NCI-H345 treated with DMSO at 0.1 percent for 48 hours (cell line): ENCODE results near the gene ZNF669.
A peak's percentile ranks its signal among the peaks of the same experiment; 100 is the strongest.
"Not testable (repeated sequence)": the region's sequence is repeated elsewhere in the genome, so short reads cannot be mapped to it uniquely, and the experiment has no call there.

Experiments used
- DNase-seq: peaks from one replicate; lab custom pipeline; 2025; ENCODE audit not compliant: unreplicated experiment; lab: John Stamatoyannopoulos, UW

ZNF669 gene

DNA sequence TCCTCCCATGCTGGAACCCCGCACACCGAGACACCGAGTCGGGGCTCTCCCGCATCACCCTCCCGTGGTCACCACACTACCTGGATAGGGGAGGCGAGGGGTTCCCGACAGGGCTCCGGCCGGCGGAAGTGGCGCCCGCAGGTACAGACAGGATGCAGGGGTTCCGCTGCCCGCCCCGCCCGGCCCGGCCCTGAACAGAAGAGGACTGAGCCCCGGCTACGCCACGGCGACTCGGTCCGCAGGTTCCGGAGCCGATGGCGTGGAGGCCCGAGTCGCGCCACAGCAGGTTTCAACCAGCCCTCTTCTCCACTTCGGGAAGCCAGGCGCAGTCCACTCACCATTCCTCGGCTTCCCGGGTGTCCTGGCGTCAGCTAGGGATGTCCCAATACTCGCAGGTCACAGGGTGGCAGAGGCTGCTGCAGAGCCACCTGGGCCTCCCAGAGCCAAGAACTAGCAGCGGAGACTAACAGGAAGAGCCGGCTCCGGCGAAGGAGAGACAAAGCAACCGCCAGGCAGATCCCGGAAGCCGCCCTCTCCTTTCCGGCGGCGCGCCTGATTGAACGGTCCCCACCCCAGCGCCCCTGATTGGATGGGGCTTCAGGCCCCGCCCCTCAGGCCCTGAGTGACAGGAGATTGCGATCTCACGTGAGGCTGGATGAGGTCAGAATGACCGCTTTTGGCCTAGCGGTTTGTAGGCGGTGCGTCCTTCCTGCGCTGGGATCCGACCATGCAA lies at the start of gene ZNF669:
Gene ZNF669, minus strand, starts transcription at position 498 of the 733 bp plus-strand sequence. Its CDS starts 157 bp downstream, at position 341.
- peak; percentile 92 for DNase-seq

DNA sequence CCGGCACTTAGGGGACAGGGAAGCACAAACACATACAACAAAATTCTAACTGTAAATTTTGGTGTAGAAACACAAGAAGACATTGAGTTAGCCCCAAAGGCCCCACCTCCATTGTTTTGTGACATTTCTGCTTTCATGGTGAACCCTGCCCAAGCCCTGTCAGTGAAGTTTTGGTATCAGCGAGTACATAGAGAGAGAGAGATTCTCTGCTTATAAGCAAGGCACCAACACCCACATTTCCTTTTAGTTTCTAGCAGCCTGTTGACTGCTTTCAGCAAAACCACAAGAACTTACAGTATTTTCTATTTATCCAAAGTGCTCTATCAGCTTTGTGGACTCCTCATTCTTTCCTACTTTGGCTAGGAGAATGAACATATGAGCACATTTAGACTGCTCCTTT lies 43.6 kb upstream of the ZNF669 start:
- DNase-seq = no peak

DNA sequence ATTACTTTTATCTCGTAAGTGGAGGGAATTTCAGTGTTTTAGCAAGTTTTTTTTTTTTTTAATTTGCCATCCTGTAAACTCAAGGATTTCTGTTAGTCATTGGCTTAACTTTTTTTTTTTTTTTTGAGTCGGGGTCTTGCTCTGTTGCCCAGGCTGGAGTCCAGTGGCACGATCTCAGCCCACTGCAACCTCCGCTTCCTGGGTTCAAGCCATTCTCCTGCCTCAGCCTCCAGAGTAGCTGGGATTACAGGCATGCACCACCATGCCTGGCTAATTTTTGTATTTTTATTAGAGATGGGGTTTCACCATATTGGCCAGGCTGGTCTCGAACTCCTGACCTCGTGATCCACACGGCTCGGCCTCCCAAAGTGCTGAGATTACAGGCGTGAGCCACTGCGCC lies 43.0 kb upstream of the ZNF669 start:
- not testable (repeated sequence) for DNase-seq

DNA sequence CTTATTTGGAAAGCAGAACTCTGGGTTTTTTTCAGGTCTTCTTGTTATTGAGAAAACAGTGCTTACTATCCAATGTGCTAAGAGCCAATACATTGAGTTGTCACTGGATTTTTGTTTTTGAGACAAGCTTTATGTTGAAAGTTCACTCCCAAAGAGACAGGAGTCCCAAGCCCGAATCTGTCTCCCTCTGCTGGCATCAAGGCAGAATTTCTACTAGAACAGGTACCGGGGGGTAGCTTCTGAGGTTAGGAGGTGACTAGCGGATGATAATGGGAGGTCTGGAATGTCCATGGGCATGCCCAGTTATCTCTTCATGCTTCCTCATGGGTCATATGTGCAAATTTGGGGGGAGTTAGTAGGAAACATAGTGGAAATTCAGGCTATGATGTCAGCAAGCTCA lies 42.5 kb upstream of the ZNF669 start:
- DNase-seq = no peak

DNA sequence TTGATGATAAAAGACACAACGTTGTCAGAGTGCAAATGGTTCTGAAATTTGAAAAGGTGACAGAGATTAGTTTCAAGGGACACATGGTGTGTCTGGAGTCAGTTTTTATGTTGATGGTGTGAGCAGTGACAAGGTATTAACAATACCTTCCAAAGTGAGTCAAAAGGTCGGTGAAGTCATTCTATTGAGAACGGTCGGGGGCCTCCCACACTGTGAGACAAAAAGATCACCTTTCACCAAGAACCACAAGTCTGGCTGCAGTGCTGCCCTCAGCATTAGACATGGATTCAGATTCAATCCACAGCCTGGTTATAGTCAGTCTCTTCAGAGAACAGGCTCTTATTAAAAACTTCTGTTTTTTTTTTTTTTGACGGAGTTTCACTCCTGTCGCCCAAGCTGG lies 41.1 kb upstream of the ZNF669 start:
- no peak for DNase-seq

DNA sequence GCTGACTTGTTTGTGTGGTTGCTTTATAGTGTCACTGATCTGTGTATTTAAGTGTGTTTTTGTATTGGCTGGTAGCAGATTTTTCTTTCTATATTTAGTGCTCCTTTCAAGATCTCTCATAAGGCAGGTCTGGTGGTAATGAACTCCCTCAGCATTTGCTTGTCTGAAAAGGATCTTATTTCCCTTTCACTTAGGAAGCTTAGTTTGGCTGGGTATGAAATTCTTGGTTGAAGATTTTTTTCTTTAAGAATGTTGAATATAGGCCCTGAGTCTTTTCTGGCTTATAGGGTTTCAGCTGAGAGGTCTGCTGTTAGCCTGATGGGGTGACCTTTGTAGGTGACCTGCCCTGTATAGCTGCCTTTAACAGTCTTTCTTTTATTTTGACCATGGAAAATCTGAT lies 35.4 kb upstream of the ZNF669 start:
- not testable (repeated sequence) for DNase-seq

DNA sequence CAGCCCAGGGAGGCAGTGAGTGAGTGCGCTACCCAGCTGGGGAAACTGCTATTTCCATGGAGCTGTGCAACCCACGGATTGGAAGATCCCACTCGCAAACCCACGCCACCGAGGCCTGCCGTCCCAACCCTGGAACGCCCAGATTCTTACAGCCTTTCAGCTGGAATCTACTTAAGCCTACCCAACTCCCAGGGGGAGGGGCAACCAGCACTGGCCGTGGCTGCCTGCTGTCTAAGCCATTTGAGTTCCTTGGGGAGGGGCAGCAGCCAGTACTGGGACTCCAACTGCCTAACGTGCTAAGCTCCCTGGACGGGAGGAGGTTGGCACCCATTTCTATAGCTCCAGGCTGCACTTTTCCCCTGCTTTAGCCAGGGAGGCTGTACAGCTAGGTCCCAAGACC lies 27.1 kb upstream of the ZNF669 start:
- no peak for DNase-seq

DNA sequence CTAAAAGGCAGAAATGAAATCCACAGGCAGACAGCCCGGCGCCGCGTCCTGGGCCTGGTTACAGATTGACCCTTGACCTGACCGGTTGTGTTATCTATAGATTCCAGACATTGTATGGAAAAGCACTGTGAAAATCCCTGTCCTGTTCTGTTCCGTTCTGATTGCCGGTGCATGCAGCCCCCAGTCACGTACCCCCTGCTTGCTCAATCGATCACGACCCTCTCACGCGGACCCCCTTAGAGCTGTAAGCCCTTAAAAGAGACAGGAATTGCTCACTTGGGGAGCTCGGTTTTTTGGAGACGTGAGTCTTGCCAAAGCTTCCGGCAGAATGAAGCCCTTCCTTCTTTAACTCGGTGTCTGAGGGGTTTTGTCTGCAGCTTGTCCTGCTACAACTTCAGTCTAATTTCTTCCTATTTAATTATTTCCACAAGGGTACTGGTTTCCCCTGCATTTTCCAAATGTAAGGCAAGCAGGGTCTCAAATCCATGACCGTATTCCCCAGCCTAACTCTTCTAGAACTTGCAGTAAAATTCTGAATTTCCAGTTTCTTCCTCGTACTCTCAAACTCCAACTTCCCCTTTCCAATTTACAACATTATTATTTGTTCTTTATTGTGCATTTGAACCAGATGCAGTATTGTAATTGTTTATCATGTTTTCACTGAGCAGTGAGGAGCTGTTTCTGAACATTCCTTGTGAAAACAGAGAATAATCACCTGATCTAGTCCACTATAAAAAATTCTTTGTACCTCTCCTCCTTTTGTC lies 23.5 kb upstream of the ZNF669 start:
- DNase-seq = not testable (repeated sequence)

DNA sequence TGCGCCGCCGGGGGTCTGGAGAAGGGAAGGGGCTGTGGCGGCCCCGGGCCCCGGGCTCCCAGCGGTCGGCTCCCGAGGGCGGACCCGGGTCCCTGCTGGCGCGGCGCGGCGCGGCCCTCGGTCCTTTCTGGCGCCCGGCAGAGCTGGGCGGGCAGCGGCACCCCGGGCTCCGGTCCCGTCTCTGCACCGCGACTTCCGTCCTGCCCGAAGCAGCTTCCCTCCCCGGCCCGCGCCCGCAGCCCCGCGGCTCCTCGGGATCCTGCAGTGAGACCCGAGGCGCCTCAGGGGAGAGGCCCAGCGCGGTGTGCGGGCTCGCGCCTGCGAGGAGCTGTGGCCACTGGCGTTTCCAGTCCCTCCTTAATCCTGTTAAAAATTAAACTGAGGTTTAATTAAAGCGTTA lies 22.4 kb upstream of the ZNF669 start:
- DNase-seq = not testable (repeated sequence)

DNA sequence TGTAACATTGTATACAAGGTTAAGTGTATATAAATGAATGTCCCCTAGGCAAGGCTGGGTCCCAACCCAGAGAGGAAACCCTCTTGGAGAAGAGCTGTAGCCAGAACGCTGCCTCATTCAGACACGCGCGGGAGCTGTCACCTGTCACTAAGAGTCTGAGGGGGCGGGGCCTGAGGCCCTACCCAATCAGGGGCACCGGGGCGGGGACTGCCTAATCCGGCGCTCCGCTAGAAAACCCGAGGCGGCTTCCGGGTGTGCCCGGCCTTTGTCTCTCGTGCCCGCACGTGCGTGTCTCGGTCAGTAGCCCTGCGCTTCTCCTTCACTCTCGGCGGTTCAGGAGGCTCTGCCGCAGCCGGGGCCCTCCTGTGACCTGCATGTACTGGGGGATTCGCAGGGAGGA lies 22.0 kb upstream of the ZNF669 start:
- DNase-seq = not testable (repeated sequence)

DNA sequence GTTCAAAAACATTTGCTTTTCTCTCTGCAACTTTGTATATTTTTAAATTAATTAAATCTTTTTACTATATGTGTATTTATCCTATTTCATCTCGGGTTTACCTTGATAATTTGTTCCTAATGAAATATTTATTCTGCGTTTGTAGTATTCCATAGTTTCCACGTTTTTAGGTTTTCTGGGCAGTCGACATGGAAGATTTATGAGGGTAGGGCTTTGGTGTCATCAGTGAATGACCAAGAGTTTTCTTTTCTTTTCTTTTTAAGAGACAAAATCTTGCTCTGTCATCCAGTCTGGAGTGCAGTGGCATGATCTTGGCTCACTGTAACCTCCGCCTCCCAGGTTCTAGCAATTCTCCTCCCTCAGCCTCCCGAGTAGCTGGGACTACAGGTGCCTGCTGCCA lies 17.2 kb upstream of the ZNF669 start:
- DNase-seq = no peak

DNA sequence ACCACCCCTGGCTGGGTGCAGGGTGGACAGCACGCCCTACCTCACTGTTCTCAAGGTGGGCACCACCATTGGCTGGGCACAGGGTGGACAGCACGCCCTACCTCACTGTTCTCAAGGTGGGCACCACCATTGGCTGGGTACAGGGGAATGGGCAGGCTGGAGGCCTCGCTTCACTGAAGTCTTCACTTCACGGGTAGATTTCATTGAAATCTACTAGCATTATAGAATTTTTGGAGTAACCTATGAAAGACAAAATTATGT lies 16.2 kb upstream of the ZNF669 start:
- not testable (repeated sequence) for DNase-seq

DNA sequence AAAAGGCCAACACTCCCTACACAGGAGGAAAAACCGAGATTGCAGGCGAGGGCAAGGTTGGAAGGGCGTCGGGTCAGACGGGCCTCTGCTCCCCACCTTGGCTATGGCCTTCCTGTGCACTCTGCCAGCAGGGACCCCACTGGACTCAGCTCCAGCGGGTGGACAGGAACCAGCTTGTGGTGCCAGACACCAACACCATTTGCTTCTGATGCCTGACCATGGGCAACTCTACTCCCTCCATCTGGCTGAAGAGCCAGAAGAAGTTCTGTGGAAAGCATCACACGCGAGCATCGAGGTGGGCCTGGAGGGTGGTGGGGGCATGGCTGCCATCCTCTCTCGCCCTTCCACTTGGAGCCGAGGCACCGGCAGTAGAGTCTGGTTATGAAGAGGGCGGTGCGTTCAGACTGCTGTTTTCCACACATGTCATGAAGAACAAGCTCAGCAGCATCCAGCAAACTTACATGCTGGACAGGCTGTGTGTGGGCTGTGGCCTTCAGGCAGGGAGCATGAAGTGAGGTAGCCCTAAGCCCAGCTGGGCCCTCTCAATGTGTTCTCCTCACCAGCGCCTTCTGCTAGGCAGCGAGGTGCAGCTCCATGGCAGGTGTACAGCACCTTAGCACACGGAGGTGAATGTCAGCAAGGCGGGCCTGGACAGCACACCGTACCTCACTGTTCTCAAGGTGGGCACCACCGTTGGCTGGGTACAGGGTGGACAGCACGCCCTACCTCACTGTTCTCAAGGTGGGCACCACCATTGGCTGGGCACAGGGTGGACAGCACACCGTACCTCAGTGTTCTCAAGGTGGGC lies 15.6 kb upstream of the ZNF669 start:
- no peak for DNase-seq

DNA sequence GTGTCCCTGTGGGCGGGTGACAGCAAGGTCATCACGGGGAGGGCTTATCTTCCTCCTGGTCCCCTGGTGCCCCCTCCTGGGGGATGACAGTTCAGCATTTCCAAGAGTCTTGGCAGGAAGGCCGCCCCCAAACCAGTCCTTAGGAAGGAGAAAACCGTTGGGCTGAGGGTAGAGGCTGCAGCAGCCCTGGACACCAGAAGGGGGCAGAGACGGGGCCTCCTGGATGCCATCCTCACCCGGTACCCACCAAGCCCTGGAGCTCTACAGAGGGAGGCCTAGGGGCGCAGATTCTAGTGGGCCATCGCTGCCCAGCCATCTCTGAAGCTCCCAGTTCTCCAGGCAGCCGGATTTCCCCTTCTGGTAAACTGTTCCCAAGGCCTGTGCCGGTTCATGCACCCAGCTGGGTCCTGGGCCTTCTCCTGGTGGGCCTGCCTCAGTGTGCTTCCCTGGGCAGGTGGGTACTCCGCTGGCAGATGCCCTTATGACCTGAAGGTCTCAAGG lies 14.8 kb upstream of the ZNF669 start:
- DNase-seq = peak; percentile 35

DNA sequence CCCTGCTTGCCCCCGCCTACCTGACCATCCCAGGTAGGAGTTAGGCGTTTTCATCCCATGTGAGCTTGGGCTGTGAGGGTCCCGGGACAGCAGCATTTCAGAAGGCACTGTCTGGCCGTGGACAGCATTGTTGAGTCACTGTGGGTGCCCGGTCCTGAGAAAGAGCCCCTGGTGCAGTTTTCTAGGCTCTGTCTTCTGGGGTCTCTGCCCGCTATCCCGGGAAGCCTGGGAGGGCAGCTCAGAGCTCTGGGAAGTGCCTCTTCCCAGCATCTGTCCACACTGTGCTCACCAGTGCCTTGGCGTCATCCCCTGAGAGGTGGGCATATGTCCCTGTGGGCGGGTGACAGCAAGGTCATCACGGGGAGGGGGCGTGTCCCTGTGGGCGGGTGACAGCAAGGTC lies 11.4 kb upstream of the ZNF669 start:
- DNase-seq = no peak

DNA sequence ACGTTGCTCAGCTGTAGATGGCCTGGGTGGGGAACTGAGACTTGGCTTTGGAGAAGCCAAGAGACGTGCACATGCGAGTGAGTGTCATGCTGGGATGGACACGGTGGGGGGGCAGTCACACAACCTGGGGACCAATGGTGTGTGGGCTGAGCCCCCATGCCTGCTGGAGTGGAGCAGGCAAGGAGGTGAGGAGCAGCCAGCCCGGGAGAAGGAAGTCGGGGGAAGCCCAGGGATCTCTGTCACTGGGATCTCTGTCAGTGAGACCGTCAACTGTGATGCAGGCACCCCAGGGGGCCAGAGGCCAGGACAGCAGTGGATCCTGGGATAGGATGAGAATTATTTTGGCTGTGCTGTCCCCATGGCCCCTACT lies 11.0 kb upstream of the ZNF669 start:
- no peak for DNase-seq

DNA sequence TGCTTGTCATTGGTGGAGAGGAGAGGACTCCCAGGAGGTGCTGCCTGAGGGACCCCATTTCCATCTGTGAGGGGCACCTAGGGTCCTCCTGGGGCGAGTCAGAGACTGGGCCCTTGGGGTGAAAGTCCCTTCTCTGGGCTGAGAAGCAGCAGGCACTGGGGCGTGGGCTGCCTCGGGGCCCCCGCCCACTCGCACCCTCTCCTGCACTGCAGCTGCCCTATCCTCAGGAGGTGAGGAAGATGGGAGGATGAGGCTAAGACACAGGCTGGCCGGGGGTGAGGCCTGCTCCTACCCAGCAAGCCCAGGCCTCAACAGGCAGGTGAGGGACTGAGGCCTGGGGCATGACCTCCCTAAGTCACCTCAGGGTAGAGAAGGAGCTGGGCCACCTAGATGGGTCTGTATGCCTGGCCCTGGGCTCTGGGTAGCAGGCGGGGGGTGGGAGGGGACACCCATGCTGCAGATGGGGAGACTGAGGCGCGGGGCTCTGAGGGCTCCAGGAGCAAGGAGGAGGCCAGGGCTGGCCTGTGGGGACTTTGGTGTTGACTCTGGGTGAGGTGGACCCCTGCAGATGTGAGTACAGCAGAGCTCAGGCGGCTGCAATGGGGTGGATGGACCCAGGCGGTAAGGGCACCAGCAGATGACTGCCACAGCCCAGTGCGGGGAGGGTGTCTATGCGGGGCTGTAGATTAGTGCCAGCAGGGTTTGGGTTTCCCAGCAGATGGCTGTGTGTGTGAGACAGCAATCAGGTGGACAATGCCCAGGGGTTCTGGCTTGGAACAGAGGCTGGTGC lies 10.4 kb upstream of the ZNF669 start:
- no peak for DNase-seq

DNA sequence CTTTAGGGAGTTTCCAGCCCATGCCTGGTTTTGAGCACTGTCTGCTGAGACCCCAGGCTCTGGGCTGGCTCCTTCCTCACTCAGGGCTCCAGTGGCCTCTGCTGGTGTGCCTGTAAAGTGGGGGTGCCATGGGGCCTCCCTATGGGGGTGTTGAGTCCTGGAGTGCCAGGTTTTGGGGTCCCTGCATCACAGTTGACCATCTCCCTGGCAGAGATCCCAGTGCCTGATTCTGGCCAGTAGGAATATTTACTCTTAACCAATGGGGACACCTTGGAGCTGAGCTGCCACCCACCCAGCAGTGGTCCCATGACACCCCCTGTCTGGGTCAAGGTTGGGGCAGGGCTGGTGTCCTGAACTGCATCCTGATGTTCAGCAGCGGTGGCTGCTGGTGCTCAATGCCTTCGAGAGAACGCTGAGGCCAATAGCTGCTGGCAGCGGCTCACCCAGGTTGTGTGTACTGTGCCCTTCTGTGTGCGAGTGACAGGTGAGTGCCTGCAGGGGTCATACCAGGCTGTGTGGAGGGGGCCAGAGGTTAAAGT lies 9.6 kb upstream of the ZNF669 start:
- no peak for DNase-seq

DNA sequence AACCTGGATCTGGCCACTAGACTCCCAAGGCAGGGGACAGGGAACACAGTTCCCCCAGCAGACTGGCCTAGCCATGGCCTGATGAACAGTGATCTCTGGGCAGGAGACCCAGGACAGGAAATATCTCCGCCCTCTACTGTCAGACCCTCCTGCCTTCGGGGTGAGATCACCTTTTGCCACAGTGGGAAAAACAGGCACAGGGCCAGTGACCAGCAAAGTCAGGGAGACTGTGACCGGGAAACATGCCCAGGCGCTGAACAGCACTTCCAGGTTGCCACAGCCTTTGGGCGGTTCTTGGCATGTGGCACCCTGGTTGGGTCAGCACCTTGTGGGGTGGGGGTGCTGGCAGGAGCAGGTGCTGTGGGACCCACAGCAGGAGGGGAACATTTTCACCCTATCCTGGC lies 8.9 kb upstream of the ZNF669 start:
- DNase-seq = no peak

DNA sequence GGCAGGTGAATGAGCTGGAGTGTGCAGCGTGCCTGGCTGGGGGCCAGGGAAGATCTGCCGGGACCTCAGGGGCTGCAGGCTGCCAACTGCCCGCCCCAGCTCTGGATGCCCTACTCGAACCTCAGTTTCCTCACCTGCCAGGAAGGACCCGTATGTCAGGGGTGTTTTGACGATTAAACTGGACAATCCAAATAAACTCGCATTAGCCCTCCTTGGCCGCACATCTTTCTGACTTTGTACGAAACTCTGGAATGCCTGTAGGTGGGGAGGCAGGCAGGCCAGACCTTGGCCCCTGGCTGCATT lies 8.3 kb upstream of the ZNF669 start:
- DNase-seq = no peak
